ENCODE data around the gene TRABD2A. TPM values are rescaled to one million over a fixed set of nuclear protein-coding genes. Genes with fewer than 3 reads are reported as not detected.

The TRABD2A gene
- total RNA-seq, result 100 to 1,000 TPM in 3 of 5 donors, 10 to 100 TPM in 2; 77.3 to 219 (median 106) TPM
- total RNA-seq (2013), result 134 TPM
- 36.3 to 258 (median 114) reads per million in 29 experiments for total RNA-seq

- peak; percentile 33 to 69 (median 49) for ATAC-seq (replicated peaks in 1 of 4)
- Mint-ChIP-seq H3K27me3 (no peaks in the 10 kb centered on the region), H3K27ac (peak within 1 kb of the TSS; percentile 95 to 96), H3K4me3 (peak within 1 kb of the TSS; percentile 94 to 99 (median 97)), H3K36me3 (no peaks in the 10 kb centered on the region), H3K4me1 (peaks cover 59 to 68% (median 65%) of the 10 kb centered on the region in 3 donors), H3K9me3 (no peaks in the 10 kb centered on the region)
- under 1% methylated on average over 50 of the region's 77 CpGs for WGBS (ENCODE audit: insufficient coverage)
- CTCF ChIA-PET, result interaction anchor here in 1 of 2 donors (0.7 to 4.0 kb wide), 10 partner anchors 10 to 397 kb away, joined by 3 to 41 read pairs (median 4); no protein-coding TSS in a partner anchor
- peak within 1 kb of the TSS; percentile 75 for H3K27ac ChIP-seq (ENCODE audit: low read length)
- DNase-seq, result peak in 27 of 35 experiments; percentile 35 to 72 (median 52)
- POLR2A ChIA-PET, result interaction anchor here (0.6 to 1.3 kb wide), 3 partner anchors 23 to 32 kb away, joined by 3 to 4 read pairs (median 3); no protein-coding TSS in a partner anchor
- peaks cover 17 to 42% of the 10 kb centered on the region in 2 experiments for H3K4me1 ChIP-seq (ENCODE audit: control insufficient read depth in 1 of 2, extremely low read depth in 1 of 2, insufficient read depth in 2 of 2, low read length in 2 of 2)
- H3K4me3 ChIP-seq (ENCODE audit: control insufficient read depth in 1 of 2, extremely low read depth in 1 of 2, low read length in 1 of 2), result peak within 1 kb of the TSS; percentile 71 to 99
- peaks cover 0 to 2% of the 10 kb centered on the region in 2 donors for H3K36me3 ChIP-seq (ENCODE audit: control insufficient read depth in 2 of 2, extremely low read depth in 1 of 2, insufficient read depth in 1 of 2, low read length in 1 of 2)
- H3K27me3 ChIP-seq (replicated peaks in 1 of 2; ENCODE audit: control insufficient read depth in 2 of 2, extremely low read depth in 1 of 2, insufficient read depth in 2 of 2, low read length in 1 of 2), result peaks cover 0 to 5% of the 10 kb centered on the region in 2 experiments
- H3K9me3 ChIP-seq, result no peaks in the 10 kb centered on the region
Observed at GRCh38 chr2:84880645-84881521, at the start of gene TRABD2A. Gene TRABD2A, minus strand, starts transcription at chr2:84881084. Its CDS starts 45 bp downstream, at chr2:84881039.

GRCh38 chr2:84927275-84927627 is 46.4 kb upstream of the TRABD2A start:
- no peaks in the 10 kb centered on the region for H3K9me3 Mint-ChIP-seq
- no peaks in the 10 kb centered on the region for H3K36me3 Mint-ChIP-seq
- ATAC-seq (replicated peaks in 1 of 4) (no peak), DNase-seq (no peak)
- H3K27me3 Mint-ChIP-seq, result no peaks in the 10 kb centered on the region
- peak overlapping the region; percentile 95 to 97 for H3K27ac Mint-ChIP-seq
- Histone ChIP-seq H3K27me3 (replicated peaks in 1 of 2; ENCODE audit: control insufficient read depth in 2 of 2, extremely low read depth in 1 of 2, insufficient read depth in 2 of 2, low read length in 1 of 2) (no peaks in the 10 kb centered on the region), H3K4me3 (ENCODE audit: control insufficient read depth in 1 of 2, extremely low read depth in 1 of 2, low read length in 1 of 2) (peak overlapping the region in 1 of 2 donors; percentile 61), H3K27ac (ENCODE audit: low read length) (no peak overlapping the region), H3K9me3 (no peaks in the 10 kb centered on the region), H3K4me1 (ENCODE audit: control insufficient read depth in 1 of 2, extremely low read depth in 1 of 2, insufficient read depth in 2 of 2, low read length in 2 of 2) (peaks cover 15 to 63% of the 10 kb centered on the region in 2 experiments), H3K36me3 (ENCODE audit: control insufficient read depth in 2 of 2, extremely low read depth in 1 of 2, insufficient read depth in 1 of 2, low read length in 1 of 2) (no peaks in the 10 kb centered on the region)
- 79% methylated on average over 2 of the region's 3 CpGs for WGBS (ENCODE audit: insufficient coverage)
- ChIA-PET POLR2A (no interaction called here), CTCF (interaction anchor here (1.1 to 2.7 kb wide), 4 partner anchors 46 to 296 kb away, joined by 6 to 41 read pairs (median 14); partner anchors contain the start of gene TRABD2A (in 1 of the 2))
- H3K4me1 Mint-ChIP-seq, result peaks cover 45 to 60% (median 49%) of the 10 kb centered on the region in 3 donors
- peak overlapping the region; percentile 91 to 97 (median 92) for H3K4me3 Mint-ChIP-seq

DNA sequence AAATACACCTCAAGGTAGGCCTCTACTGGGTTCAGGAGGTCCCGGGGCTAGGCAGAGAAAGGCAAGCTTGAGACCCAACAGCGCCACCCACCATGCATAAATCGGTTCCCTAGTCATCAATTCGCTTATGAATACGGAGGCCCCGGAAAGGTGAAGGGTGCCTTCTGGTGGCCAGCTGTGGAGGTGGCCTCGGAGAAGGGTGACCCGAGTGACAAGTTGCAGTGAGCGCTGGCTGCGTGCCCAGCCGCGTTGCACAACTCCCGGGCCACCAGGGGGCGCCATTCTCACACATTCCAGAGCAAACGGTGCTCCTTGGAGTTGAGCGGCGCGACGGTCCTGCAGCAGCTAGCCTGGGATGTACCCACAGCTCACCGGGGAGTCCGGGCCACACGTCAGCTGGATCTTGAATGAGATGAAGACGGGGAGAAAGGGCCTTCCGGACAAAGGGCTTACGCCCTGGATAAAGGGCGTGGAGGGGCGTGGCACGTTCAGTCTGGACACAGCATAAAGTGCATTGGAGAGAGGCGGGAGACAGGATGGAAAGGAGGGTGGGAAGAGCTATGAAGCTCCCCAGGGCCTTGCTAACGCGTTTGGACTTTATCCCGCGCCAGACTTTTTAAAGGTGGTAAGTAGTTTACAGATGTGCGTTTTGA is 45.0 kb upstream of the TRABD2A start:
- WGBS (ENCODE audit: insufficient coverage), result 1% methylated on average over 26 of the region's 34 CpGs
- peaks cover 34 to 52% (median 40%) of the 10 kb centered on the region in 3 donors for H3K4me1 Mint-ChIP-seq
- no peaks in the 10 kb centered on the region for H3K36me3 Mint-ChIP-seq
- peak overlapping the region; percentile 95 to 97 for H3K27ac Mint-ChIP-seq
- H3K36me3 ChIP-seq (ENCODE audit: control insufficient read depth in 2 of 2, extremely low read depth in 1 of 2, insufficient read depth in 1 of 2, low read length in 1 of 2), result no peaks in the 10 kb centered on the region
- peak overlapping the region; percentile 61 to 77 for H3K4me3 ChIP-seq (ENCODE audit: control insufficient read depth in 1 of 2, extremely low read depth in 1 of 2, low read length in 1 of 2)
- ChIA-PET POLR2A (interaction anchor here (0.5 to 2.0 kb wide), 9 partner anchors 12 to 211 kb away, joined by 3 to 15 read pairs (median 4); partner anchors contain the start of gene TMSB10 (in 1 of the 2)), CTCF (interaction anchor here (0.5 to 2.9 kb wide), 73 partner anchors 10 to 472 kb away, joined by 3 to 50 read pairs (median 4); partner anchors contain the start of genes TMSB10 (in 2 of the 2), SUCLG1 (in 1 of the 2) and TRABD2A (in 1 of the 2))
- no peaks in the 10 kb centered on the region for H3K9me3 Mint-ChIP-seq
- DNase-seq, result peak; percentile 91 to 100 (median 96)
- peak overlapping the region; percentile 91 to 97 (median 92) for H3K4me3 Mint-ChIP-seq
- H3K9me3 ChIP-seq, result no peaks in the 10 kb centered on the region
- ATAC-seq (replicated peaks in 1 of 4), result peak; percentile 78 to 81 (median 79)
- H3K27me3 ChIP-seq (replicated peaks in 1 of 2; ENCODE audit: control insufficient read depth in 2 of 2, extremely low read depth in 1 of 2, insufficient read depth in 2 of 2, low read length in 1 of 2), result no peaks in the 10 kb centered on the region
- peaks cover 15 to 55% of the 10 kb centered on the region in 2 experiments for H3K4me1 ChIP-seq (ENCODE audit: control insufficient read depth in 1 of 2, extremely low read depth in 1 of 2, insufficient read depth in 2 of 2, low read length in 2 of 2)
- H3K27me3 Mint-ChIP-seq, result no peaks in the 10 kb centered on the region
- H3K27ac ChIP-seq (ENCODE audit: low read length), result peak overlapping the region; percentile 54

GRCh38 chr2:84925336-84925723 is 44.4 kb upstream of the TRABD2A start:
- H3K27me3 Mint-ChIP-seq, result no peaks in the 10 kb centered on the region
- no peaks in the 10 kb centered on the region for H3K9me3 Mint-ChIP-seq
- CTCF ChIA-PET, result interaction anchor here (0.5 to 2.9 kb wide), 55 partner anchors 10 to 471 kb away, joined by 3 to 50 read pairs (median 5); partner anchors contain the start of genes TMSB10 (in 2 of the 2), SUCLG1 (in 1 of the 2) and TRABD2A (in 1 of the 2)
- peak overlapping the region; percentile 54 for H3K27ac ChIP-seq (ENCODE audit: low read length)
- no peak for DNase-seq
- no peaks in the 10 kb centered on the region for H3K36me3 ChIP-seq (ENCODE audit: control insufficient read depth in 2 of 2, extremely low read depth in 1 of 2, insufficient read depth in 1 of 2, low read length in 1 of 2)
- peaks cover 18 to 58% of the 10 kb centered on the region in 2 experiments for H3K4me1 ChIP-seq (ENCODE audit: control insufficient read depth in 1 of 2, extremely low read depth in 1 of 2, insufficient read depth in 2 of 2, low read length in 2 of 2)
- peaks cover 36 to 54% (median 42%) of the 10 kb centered on the region in 3 donors for H3K4me1 Mint-ChIP-seq
- H3K4me3 Mint-ChIP-seq, result peak overlapping the region; percentile 91 to 97 (median 92)
- peak overlapping the region; percentile 95 to 97 for H3K27ac Mint-ChIP-seq
- no peaks in the 10 kb centered on the region for H3K9me3 ChIP-seq
- 100% methylated on average over 2 of the region's 2 CpGs for WGBS (ENCODE audit: insufficient coverage)
- no peak overlapping the region for H3K4me3 ChIP-seq (ENCODE audit: control insufficient read depth in 1 of 2, extremely low read depth in 1 of 2, low read length in 1 of 2)
- POLR2A ChIA-PET, result interaction anchor here (1.0 to 2.0 kb wide), 4 partner anchors 13 to 48 kb away, joined by 4 to 15 read pairs (median 6); partner anchors contain the start of gene TMSB10 (in 1 of the 2)
- no peaks in the 10 kb centered on the region for H3K36me3 Mint-ChIP-seq
- H3K27me3 ChIP-seq (replicated peaks in 1 of 2; ENCODE audit: control insufficient read depth in 2 of 2, extremely low read depth in 1 of 2, insufficient read depth in 2 of 2, low read length in 1 of 2), result no peaks in the 10 kb centered on the region
- peak; percentile 3 to 13 (median 4) for ATAC-seq (replicated peaks in 1 of 4)

- Histone ChIP-seq H3K9me3 (no peaks in the 10 kb centered on the region), H3K36me3 (ENCODE audit: control insufficient read depth in 2 of 2, extremely low read depth in 1 of 2, insufficient read depth in 1 of 2, low read length in 1 of 2) (no peaks in the 10 kb centered on the region), H3K27me3 (replicated peaks in 1 of 2; ENCODE audit: control insufficient read depth in 2 of 2, extremely low read depth in 1 of 2, insufficient read depth in 2 of 2, low read length in 1 of 2) (no peaks in the 10 kb centered on the region), H3K27ac (ENCODE audit: low read length) (peak overlapping the region; percentile 62), H3K4me1 (ENCODE audit: control insufficient read depth in 1 of 2, extremely low read depth in 1 of 2, insufficient read depth in 2 of 2, low read length in 2 of 2) (peaks cover 27 to 63% of the 10 kb centered on the region in 2 experiments), H3K4me3 (ENCODE audit: control insufficient read depth in 1 of 2, extremely low read depth in 1 of 2, low read length in 1 of 2) (no peak overlapping the region)
- no peaks in the 10 kb centered on the region for H3K9me3 Mint-ChIP-seq
- no peaks in the 10 kb centered on the region for H3K36me3 Mint-ChIP-seq
- WGBS (ENCODE audit: insufficient coverage), result 26% methylated on average over 3 of the region's 9 CpGs
- ATAC-seq (replicated peaks in 1 of 4) (peak in 2 of 4 experiments; percentile 5 to 17), DNase-seq (peak in 23 of 35 experiments; percentile 23 to 67 (median 41))
- peak overlapping the region; percentile 34 to 91 (median 51) for H3K4me3 Mint-ChIP-seq
- POLR2A ChIA-PET, result interaction anchor here (0.6 to 2.0 kb wide), 4 partner anchors 12 to 963 kb away, joined by 4 to 9 read pairs (median 4); partner anchors contain the start of gene TMSB10 (in 1 of the 2)
- H3K27me3 Mint-ChIP-seq, result no peaks in the 10 kb centered on the region
- H3K27ac Mint-ChIP-seq, result peak overlapping the region; percentile 95 to 97
- H3K4me1 Mint-ChIP-seq, result peaks cover 45 to 58% (median 48%) of the 10 kb centered on the region in 3 donors
- CTCF ChIA-PET, result interaction anchor here (0.5 to 2.9 kb wide), 28 partner anchors 12 to 463 kb away, joined by 3 to 50 read pairs (median 6); partner anchors contain the start of genes TMSB10 (in 2 of the 2) and TRABD2A (in 1 of the 2)
Observed at GRCh38 chr2:84924173-84925106, 43.6 kb upstream of the TRABD2A start.

All from T-cell (primary cell).